Endothelial cell of umbilical vein (primary cell): ENCODE results near the gene TRIM52. TPM values are rescaled to one million over a fixed set of nuclear protein-coding genes. Genes with fewer than 3 reads are reported as not detected.
A peak's percentile ranks its signal among the peaks of the same experiment; 100 is the strongest.
"Not testable (repeated sequence)": the region's sequence is repeated elsewhere in the genome, so short reads cannot be mapped to it uniquely, and the experiment has no call there.

ENCODE experiments used
- BruUV-seq: library from RNA; stranded (reverse); fragments of 400-500 nt; replicated peaks from 2 replicates; lab custom pipeline; 2021; lab: Mats Ljungman, UMichigan
- CTCF ChIA-PET: fragments of 300-600, 350-600 bp; sonication (Branson Sonifier 250); formaldehyde crosslinking; loops from one replicate; lab custom pipeline; 2021; ENCODE audit warnings: antibody characterized with exemption, inconsistent platforms; lab: Charles Lee
- POLR2A ChIA-PET: fragments of 300-600, 350-600 bp; sonication (Branson Sonifier 250); formaldehyde crosslinking; loops from one replicate; lab custom pipeline; 2021; ENCODE audit warnings: antibody characterized with exemption, inconsistent platforms; lab: Charles Lee
- DNase-seq: peaks from one replicate; pipeline ENCODE4 v3.0.0-alpha.2; 2011; ENCODE audit warnings: low read depth, low spot score
- FAIRE-seq: peaks from 2 replicates; lab custom pipeline; 2011; peaks lifted over from hg19 to GRCh38; lab: Jason Lieb, UNC
- H2AFZ ChIP-seq: 2 replicates; pipeline ENCODE4 v1.6.0; 2012; ENCODE audit warnings: low read depth, low read length, control low read depth, inconsistent platforms
- H3K27ac ChIP-seq: 2 replicates; pipeline ENCODE4 v1.5.1; 2011; ENCODE audit warnings: low read depth, mild to moderate bottlenecking, control low read depth, low read length, moderate library complexity; ENCODE audit not compliant: insufficient read depth
- H3K27me3 ChIP-seq, 2 experiments: 2 replicates each; pipeline versions ENCODE4 v1.6.0 to v1.6.1; 2011; ENCODE audit warnings: low read length in 2 of 2, mixed read lengths in 1 of 2; ENCODE audit not compliant: control insufficient read depth in 2 of 2, insufficient read depth in 2 of 2
- H3K36me3 ChIP-seq, 2 experiments: 2 replicates in 1 of 2; 3 replicates in 1 of 2; pipeline ENCODE4 v1.5.1; 2011; ENCODE audit warnings: low read length in 2 of 2, mild to moderate bottlenecking in 1 of 2, moderate library complexity in 1 of 2; ENCODE audit not compliant: control insufficient read depth in 2 of 2, insufficient read depth in 2 of 2; ENCODE audit errors: extremely low read depth in 1 of 2
- H3K4me1 ChIP-seq: 3 replicates; pipeline ENCODE4 v1.5.1; 2011; ENCODE audit warnings: mild to moderate bottlenecking, low read length; ENCODE audit not compliant: control insufficient read depth, insufficient read depth; ENCODE audit errors: extremely low read depth
- H3K4me2 ChIP-seq: 2 replicates; pipeline ENCODE4 v1.6.1; 2011; ENCODE audit warnings: low read length, control low read depth, mixed read lengths; ENCODE audit not compliant: insufficient read depth
- H3K4me3 ChIP-seq, 3 experiments: fragments of 200-600 bp in 1 of 3; sonication (generic), shearing (Covaris generic) in 1 of 3; replicated peaks in 1 of 3; 2 replicates each; pipeline ENCODE4 v1.5.1; 2011 to 2016; ENCODE audit warnings: control low read depth in 3 of 3, low read length in 3 of 3, mild to moderate bottlenecking in 2 of 3, inconsistent platforms in 1 of 3, low read depth in 1 of 3, moderate library complexity in 1 of 3; ENCODE audit not compliant: insufficient read depth in 1 of 3
- H3K79me2 ChIP-seq: 2 replicates; pipeline ENCODE4 v1.6.0; 2012; ENCODE audit warnings: low read length, inconsistent platforms; ENCODE audit not compliant: control insufficient read depth, insufficient read depth
- H3K9ac ChIP-seq: replicated peaks from 2 replicates; pipeline ENCODE3; 2011; ENCODE audit warnings: low read length, control low read depth; ENCODE audit not compliant: insufficient read depth; ENCODE audit errors: extremely low read depth
- H3K9me1 ChIP-seq: replicated peaks from 3 replicates; pipeline ENCODE4 v1.6.0; 2011; ENCODE audit warnings: mild to moderate bottlenecking, low read length; ENCODE audit not compliant: control insufficient read depth, insufficient read depth; ENCODE audit errors: extremely low read depth
- H3K9me3 ChIP-seq: replicated peaks from 2 replicates; pipeline ENCODE4 v1.5.1; 2012; ENCODE audit warnings: low read length, inconsistent platforms; ENCODE audit not compliant: control insufficient read depth, insufficient read depth
- H4K20me1 ChIP-seq: replicated peaks from 2 replicates; pipeline ENCODE3; 2011; ENCODE audit warnings: mild to moderate bottlenecking, low read length; ENCODE audit not compliant: control insufficient read depth, insufficient read depth; ENCODE audit errors: extremely low read depth
- EZH2 ChIP-seq: IDR thresholded peaks from 2 replicates; pipeline ENCODE4 v1.6.1; 2012; ENCODE audit warnings: borderline replicate concordance, low read depth, mild to moderate bottlenecking, moderate library complexity, low read length, inconsistent platforms; ENCODE audit not compliant: severe bottlenecking
- FOS ChIP-seq: IDR thresholded peaks from 2 replicates; pipeline ENCODE4 v1.6.1; 2011; ENCODE audit warnings: mild to moderate bottlenecking, low read length, moderate library complexity, borderline replicate concordance; ENCODE audit not compliant: insufficient read depth
- GATA2 ChIP-seq: IDR thresholded peaks from 2 replicates; pipeline ENCODE4 v1.7.0; 2011; ENCODE audit warnings: low read depth, mild to moderate bottlenecking, moderate library complexity, mixed read lengths, low read length; ENCODE audit not compliant: insufficient read length, insufficient read depth
- JUN ChIP-seq: IDR thresholded peaks from 2 replicates; pipeline ENCODE4 v1.6.1; 2011; ENCODE audit warnings: borderline replicate concordance, low read depth; ENCODE audit not compliant: insufficient read length, insufficient read depth
- MAX ChIP-seq: IDR thresholded peaks from 2 replicates; pipeline ENCODE4 v1.6.1; 2011; ENCODE audit not compliant: insufficient read depth, insufficient read length
- MYC ChIP-seq: IDR thresholded peaks from one replicate; pipeline ENCODE4 v1.6.1; 2011; ENCODE audit warnings: mild to moderate bottlenecking, low read depth, low read length
- POLR2AphosphoS5 ChIP-seq: IDR thresholded peaks from 2 replicates; pipeline ENCODE4 v1.6.1; 2012; ENCODE audit warnings: low read depth, mild to moderate bottlenecking, control low read depth, low read length, moderate library complexity; ENCODE audit not compliant: insufficient read depth
- dilution Hi-C: fragments of 300-500 bp; cut with MboI; formaldehyde crosslinking; loops from one replicate; pipeline ENCODE4 v1.15.0; 2019; ENCODE audit warnings: low sequenced_read_pairs; ENCODE audit not compliant: extremely low pct_ligation_motif_present
- intact Hi-C: fragments of 100-400 bp; cut with micrococcal nuclease; formaldehyde crosslinking; loops from one replicate; pipeline ENCODE4 v1.10.0; 2022
- polyA plus RNA-seq, 4 experiments: library from polyadenylated mRNA; depleted of rRNA in 3 of 4; stranded (reverse) in 3 of 4; unstranded in 1 of 4; fragments of >200 nt; gene quantifications; 2 replicates each; pipeline versions ENCODE4 v1.2.1 to v1.2.3, GENCODE V29; 2011 to 2012; ENCODE audit warnings: missing spikeins in 1 of 4
- total RNA-seq: library from RNA; stranded (reverse); gene quantifications from 2 replicates; pipeline ENCODE4 v1.2.3, GENCODE V29; 2021

The TRIM52 gene
- total and polyA plus RNA-seq, 2 donors (not counting 3 experiments of a cell fraction or from before 2014, with no cell fraction given): 5.6 to 10.1 TPM

GRCh38 chr5:181215997-181216989 is 44.6 kb downstream of the TRIM52 start:
- Histone ChIP-seq H3K36me3 (no peaks in the 10 kb centered on the region), H3K9me3 (no peaks in the 10 kb centered on the region), H3K27ac (no peak overlapping the region), H3K79me2 (no peaks in the 10 kb centered on the region), H3K4me2 (peak overlapping the region; percentile 63), H3K9me1 (no peaks in the 10 kb centered on the region), H2AFZ (peak overlapping the region; percentile 63), H3K27me3 (peaks cover 0 to 4% of the 10 kb centered on the region in 2 experiments), H3K4me1 (peaks cover 10% of the 10 kb centered on the region), H4K20me1 (no peaks in the 10 kb centered on the region), H3K9ac (no peak overlapping the region), H3K4me3 (peak overlapping the region; percentile 4 to 48 (median 10))
- DNase-seq (no peak), FAIRE-seq (no peak)
- dilution Hi-C loops: no loop called here
- intact Hi-C loops: no loop called here
- BruUV-seq: no TSS peak
- ChIA-PET POLR2A (no interaction called here), CTCF (interaction anchor here (1.0 to 1.8 kb wide), 2 partner anchors 9 to 28 kb away, joined by 3 to 8 read pairs; no protein-coding TSS in a partner anchor)
- TF ChIP-seq MAX: no peak
- no peak for TF ChIP-seq MYC
- TF ChIP-seq GATA2: no peak
- TF ChIP-seq FOS: no peak
- TF ChIP-seq EZH2: no peak
- TF ChIP-seq POLR2AphosphoS5: no peak
- no peak for TF ChIP-seq JUN

- H2AFZ ChIP-seq, H3K9me1 ChIP-seq, H3K4me2 ChIP-seq, H3K9me3 ChIP-seq, intact Hi-C loops, H3K27me3 ChIP-seq, H3K79me2 ChIP-seq, H4K20me1 ChIP-seq, dilution Hi-C loops, H3K9ac ChIP-seq, H3K27ac ChIP-seq, POLR2A ChIA-PET, BruUV-seq, DNase-seq, H3K4me3 ChIP-seq, H3K36me3 ChIP-seq, FAIRE-seq: not testable (repeated sequence)
- H3K4me1 ChIP-seq: peaks cover 10% of the 10 kb centered on the region
- CTCF ChIA-PET: interaction anchor here (1.0 to 1.4 kb wide), 2 partner anchors 11 to 22 kb away, joined by 3 read pairs; no protein-coding TSS in a partner anchor
Measured at GRCh38 chr5:181214249-181214648, 46.7 kb downstream of the TRIM52 start.
